ENCODE data around the gene CHST11.
A peak's percentile ranks its signal among the peaks of the same experiment; 100 is the strongest.
"Not testable (repeated sequence)": the region's sequence is repeated elsewhere in the genome, so short reads cannot be mapped to it uniquely, and the experiment has no call there.

CHST11 gene

DNA sequence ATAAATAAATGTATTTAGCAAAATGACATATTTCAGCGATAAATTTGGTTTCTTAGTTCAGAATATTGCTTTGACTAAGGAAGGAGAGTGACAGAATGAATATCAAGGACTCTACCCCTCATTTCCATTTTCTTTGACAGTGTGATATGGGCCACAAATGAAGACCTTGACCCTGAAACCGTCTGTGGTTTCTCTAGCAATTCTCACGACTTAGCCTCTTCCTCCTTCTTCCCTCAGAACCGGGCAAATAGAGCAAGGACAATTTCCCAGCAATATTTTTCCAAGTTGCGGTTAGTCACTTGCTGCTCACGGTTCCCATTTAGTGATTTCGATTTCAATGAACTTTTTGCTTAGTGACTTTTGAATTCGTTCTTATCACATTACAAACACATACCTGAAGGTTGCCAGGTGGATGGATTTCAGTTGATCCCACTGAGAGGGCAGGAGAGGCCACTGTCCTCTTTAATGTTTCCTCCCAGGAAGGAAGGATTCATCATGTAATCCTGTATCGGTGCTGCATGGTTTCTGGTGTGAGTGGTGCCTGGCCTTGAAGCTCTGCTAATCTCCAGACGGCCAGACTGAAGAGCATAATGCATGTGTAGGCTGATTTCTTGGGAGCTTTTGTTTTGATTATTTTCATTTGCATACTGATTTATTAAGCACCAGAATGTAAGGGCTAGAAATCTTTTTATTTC, 77.6 kb downstream of the CHST11 start:
- DNase-seq: no peak

- no peak for DNase-seq
Measured at GRCh38 chr12:104534857-104535248, 78.1 kb downstream of the CHST11 start.

DNA sequence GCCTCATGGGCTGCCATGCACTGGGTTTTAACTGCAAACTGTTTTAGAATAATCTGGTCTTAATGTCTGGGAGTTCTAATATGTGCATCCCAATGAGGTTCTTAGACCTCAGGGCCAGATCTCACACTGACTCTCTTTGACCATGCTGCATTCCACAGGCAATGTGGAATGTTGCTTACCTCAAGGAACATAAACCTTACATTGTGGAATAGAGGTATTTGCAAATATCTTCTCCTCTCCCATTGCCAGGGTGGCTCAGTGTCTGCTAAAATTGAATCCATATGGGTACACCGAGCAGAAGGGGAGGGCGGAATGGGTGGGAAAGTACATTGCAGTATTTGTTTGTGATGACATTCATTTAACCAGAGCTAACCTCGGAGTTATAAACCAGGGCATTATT, 78.6 kb downstream of the CHST11 start:
- DNase-seq: no peak

GRCh38 chr12:104536841-104537240, 80.1 kb downstream of the CHST11 start:
- no peak for DNase-seq

- no peak for DNase-seq
Measured at GRCh38 chr12:104538056-104538455, 81.3 kb downstream of the CHST11 start.

DNA sequence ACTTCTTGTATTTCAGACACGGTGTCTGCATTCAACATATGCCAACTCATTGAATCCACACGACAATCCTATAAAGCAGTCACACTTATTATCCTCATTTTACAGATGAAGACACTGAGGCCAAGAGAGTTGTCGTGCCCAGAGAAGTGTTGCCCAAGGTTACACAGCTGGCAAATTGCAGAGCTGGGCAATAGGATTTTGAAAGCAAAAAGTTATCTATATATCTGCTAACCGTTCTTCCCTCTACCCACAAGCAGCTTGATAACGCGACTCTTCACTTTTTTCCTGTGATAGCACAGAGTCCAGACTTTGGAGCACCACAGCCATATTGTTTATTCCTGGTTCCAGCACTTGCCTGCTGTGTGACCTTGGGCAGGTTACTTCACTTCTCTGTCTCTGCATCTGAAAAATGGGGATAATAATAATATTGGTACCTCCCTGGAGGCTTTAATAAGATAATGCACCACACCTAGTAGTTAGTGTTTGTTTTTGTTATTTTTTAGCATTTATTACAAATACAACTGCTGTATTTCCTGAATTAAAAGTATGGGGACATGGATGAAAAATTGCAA, 82.2 kb downstream of the CHST11 start:
- DNase-seq: no peak

DNA sequence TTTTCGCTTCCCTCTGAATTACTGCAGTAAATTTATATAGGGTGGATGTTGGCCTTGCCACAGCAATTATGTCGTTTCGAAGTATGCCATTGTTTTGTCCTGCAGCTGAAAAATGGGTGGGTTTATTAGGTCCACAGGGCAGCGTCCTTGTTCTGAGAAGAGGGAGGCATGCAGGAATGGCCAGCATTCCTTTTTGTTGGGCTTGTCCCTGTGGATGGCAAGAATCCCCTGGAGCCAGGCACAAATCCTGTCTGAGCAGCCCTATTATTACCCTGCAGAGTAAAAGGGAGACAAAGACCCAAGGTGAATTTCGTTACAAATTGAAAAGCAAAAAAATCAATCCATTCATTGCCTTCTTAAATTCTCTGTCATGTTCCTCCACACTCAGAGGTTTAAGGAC, 88.1 kb downstream of the CHST11 start:
- DNase-seq: no peak

DNA sequence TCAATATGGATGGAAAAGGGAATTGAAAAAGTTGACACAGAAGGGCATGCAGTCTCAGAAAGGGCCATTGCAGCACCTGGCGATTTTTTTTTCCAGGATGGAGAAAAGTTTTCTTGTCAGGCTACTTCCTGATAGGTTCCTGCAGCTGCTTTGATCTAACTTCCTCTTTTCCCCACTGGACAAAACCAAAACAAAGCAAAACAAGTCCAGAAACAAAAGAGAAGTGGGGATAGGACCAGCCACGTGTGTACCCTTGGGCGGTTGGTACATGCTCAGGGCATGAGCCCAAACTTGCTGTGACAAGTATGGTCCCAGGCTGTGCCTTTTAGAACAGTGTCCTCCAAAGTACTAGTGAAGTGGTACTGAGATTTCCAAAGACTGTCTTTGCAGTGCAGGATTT, 89.8 kb downstream of the CHST11 start:
- DNase-seq: no peak

- DNase-seq: no peak
Measured at GRCh38 chr12:104547235-104547634, 90.5 kb downstream of the CHST11 start.

- no peak for DNase-seq
Measured at GRCh38 chr12:104549815-104550480, 93.2 kb downstream of the CHST11 start.

GRCh38 chr12:104551313-104551931, 94.7 kb downstream of the CHST11 start:
- no peak for DNase-seq

- no peak for DNase-seq
Measured at GRCh38 chr12:104553421-104553820, 96.7 kb downstream of the CHST11 start.

DNA sequence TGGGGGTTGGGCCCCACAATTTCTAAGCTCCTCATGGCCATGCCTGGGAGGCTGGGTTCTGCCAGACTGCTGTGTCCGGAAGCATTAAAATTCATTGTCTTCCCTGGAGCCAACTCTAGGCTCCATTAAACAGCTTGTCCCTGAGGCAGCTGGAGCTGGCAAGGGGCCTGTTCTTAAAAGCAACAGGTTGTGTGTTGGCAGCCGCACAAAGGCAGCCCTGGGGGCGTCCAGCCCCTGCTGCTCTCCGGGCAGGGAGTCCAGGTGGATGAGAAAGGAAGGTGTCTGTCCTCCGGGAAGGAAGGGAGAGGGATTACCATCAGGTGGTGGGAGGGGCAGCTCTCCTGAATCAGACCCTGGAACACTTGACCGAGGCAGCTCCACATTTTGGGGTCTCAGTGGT, 98.9 kb downstream of the CHST11 start:
- DNase-seq: no peak

DNA sequence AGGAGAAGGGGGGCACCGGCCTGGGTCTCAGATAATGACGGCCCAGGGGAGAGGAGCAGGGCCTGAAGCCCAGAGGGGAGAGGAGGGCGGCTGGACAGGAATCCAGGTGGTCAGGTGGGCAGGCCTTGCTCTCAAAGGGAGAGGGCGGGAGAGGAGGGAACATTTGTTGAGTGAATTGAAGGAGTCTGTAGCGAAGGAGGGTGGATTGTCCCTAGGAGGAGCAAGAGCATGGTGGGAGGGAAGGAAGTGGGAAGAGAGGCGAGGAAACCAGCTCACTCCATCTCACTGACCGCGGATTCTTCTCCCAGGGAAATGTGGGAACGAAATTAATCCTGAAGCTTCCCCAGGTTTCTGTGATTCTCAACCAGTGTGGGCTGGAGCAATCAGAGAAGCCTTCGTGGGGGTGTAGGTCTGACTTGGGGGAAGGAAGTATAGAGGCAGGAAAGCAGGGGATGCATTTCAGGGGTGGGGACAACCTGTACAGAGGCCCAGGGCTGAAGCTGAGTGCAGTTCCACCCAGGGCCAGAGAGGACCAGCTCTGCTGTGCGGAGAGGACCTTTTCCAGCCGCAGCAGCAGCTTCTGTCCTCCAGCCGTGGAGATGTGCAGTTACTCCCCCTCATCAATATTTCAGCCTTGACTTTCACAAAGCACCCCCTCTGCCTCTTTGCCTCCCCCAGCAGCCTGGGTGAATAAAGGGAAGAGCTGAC, 100.9 kb downstream of the CHST11 start:
- no peak for DNase-seq

DNA sequence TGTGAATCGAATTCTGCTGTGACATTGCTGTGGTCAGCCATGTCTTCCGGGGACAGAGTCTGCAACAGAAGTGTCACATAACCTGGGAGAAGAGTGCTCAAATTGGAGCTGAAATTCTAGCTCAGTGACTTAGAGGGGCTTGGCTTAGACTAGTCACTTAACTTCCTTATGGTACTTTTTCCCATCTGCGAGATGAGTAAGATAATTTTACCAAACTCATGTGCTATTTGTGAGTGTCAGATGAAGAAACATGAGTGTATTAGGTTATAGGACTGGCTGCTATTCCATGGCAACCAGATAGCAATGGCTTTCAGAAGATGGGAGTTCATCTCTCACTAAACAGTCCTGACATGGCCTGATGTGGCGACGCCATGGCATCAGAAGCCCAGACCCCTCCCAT, 104.1 kb downstream of the CHST11 start:
- DNase-seq: no peak

- no peak for DNase-seq
Measured at GRCh38 chr12:104562763-104563162, 106.0 kb downstream of the CHST11 start.

- not testable (repeated sequence) for DNase-seq
Measured at GRCh38 chr12:104564662-104565061, 107.9 kb downstream of the CHST11 start.

DNA sequence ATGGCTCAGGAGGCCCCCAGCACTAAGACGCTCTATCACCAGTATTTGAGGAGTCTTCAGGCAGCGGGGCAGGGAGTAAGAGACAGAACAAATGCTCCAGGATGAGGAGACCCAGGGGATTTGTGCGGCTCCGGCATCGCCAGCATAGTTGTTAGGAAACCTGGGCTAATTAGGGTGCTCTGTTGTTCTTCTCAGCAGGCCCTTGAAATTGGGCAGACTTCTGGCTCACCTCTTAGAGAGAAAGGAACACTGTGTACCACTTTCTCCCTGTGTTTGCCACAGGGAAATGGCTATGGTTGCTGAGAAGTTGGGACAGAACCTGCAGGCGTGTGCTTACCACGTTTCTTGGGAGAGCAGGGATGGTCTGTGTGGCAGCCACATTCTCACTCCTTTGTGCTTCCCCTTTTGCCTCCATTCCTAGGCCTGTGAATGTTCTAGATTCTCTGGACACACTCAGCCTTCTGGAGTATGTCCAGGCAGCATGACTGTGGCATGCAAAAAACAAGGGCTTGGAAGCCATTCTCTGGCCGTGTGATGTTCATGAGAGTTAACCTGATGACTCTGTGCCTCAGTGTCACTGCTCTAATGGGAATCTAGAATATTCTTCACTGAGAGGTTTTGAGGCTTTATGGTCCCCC, 109.0 kb downstream of the CHST11 start:
- no peak for DNase-seq

GRCh38 chr12:104566244-104566993, 109.7 kb downstream of the CHST11 start:
- DNase-seq: peak; percentile 39

GRCh38 chr12:104567832-104568486, 111.2 kb downstream of the CHST11 start:
- no peak for DNase-seq

DNA sequence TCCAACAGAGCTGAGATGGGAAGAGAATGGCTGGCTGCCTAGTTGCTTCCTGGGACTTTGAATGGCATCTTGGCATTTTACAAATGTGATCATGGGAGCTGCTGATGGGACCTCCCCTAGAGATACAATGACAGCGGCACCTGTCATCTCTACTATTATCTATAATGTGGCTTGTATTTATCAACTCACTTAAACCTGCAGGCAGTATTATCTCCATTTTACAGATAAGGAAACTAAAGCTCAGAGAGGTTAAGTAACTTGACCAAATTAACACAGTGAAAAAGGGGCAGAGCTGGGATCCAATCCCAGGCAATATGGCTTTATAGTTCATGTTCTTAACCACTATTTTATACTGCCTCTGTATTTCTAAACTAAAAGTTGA, 111.7 kb downstream of the CHST11 start:
- no peak for DNase-seq

DNA sequence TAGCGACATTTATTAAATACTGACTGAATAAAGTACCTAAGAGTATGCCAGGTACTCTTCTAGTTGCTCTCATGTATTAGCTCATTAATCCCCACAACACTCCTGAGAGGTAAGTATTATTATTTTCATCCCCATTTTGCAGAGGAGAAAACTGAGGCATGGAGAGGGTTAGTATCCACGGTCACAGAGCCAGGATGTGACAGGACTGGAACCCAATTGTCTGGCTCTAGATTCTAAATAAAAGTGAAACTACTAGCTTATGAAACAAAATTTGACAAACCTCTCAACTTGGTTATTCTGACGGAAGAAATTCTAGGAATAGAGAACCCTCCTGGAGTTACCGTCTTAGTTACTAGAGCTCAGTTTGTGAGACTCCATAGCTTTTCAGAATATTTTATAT, 112.2 kb downstream of the CHST11 start:
- DNase-seq: no peak
